Fibroblast of skin of left quadriceps (primary cell): ENCODE results near the gene LAMC3.

Experiments
- DNase-seq, 2 experiments: peaks; one replicate each; pipeline ENCODE4 v3.0.0-alpha.2; 2013; ENCODE audit warnings: low read depth in 2 of 2

The LAMC3 gene

DNA sequence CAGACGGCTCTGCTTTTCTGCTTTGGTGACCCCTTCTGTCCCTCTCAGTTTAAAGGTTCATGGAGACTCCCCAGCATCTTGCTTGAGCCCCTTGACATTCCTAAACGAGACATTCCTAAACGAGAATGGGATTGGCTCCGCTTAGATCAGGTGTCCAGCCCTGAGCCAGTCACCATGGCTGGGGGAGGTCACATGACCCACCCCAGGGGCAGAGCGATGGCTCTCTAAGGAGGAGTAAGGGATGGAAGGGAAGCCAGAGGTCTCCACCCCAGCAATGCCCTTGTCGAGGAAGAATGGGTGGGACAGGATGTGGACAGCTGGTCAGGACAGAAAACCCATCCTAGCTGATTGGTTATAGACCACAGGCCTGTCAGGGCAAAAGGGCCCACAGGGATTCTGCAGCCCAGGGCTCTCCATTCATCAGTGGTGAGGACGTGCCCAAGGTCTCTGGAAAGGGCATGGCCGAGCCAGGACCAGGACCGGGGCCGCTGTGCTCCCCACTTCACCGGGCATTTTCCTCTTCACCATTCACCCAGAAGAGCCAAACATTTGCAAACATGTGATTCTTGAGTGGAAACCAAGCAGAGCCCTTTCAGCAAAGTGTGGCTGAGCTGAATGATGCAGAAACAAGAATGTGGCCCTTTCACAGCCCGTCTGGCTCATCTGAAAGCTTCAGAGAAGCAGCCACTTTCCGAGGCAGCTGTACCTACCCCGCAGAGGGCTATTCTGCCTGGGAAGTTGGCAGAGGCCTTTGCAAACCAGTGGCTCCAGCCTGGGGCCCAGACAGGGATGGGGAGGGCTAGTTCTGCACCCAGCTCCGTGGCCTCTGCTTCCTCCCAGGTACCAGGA is 67.6 kb downstream of the LAMC3 start:
- no peak for DNase-seq

DNA sequence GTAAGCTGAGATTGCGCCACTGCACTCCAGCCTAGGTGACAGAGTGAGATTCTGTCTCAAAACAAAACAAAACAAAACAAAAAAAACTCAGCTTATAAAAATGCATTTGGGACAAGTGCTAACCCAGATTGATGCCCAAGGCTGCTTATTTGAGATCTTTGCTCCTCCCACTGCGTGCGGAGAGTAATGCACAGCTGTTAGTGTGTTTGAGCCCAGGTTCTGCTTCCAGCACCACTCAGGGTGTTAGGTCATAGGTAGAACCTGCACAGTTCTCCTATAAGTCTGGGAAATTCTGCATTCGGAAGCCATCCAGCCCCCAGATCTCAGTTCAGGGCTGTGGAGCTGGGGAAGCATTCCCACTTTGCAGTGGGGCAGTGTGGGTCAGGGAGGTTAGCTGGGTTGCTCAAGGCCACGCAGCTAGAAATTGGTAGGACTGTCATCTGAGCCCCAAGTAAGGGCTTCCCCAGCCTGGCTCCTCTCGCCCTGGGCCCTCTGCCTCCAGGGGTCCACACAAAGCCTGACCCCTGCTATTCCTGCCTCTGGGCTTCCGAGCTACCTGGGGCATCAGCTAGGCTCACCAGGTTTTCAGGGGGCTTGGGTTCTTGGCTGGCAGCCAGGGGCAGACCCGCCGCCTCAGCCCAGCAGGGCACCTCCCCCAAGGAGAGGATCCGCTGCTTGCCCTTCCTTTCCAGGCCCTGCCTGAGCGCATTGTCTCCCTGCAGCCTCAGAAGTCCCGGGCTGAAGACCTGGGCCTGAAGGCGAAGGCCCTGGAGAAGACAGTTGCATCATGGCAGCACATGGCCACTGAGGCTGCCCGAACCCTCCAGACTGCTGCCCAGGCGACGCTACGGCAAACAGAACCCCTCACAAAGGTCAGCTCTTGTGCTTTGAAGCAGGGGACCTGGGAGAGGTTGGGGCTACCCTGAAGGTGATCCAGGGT is 69.7 kb downstream of the LAMC3 start:
- no peak for DNase-seq

DNA sequence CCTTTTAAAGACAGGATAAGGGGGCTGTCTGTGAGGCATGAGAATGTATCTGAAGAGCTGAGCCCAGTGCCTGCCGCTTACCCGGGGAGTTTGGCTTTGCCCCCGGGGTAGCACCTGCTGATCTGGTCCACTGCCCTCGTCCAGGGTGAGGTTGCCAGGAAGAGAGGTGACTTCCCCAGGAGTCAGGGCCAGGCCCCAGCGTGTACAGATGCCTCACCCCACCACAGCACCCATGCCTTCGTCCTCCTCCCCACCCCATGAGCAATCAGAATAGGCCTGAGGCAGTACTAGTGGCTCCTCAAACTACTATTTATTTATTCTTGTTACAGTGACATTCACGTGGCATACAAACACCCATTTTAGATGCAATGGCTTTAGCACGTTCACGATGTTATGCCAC is 71.6 kb downstream of the LAMC3 start:
- no peak for DNase-seq

DNA sequence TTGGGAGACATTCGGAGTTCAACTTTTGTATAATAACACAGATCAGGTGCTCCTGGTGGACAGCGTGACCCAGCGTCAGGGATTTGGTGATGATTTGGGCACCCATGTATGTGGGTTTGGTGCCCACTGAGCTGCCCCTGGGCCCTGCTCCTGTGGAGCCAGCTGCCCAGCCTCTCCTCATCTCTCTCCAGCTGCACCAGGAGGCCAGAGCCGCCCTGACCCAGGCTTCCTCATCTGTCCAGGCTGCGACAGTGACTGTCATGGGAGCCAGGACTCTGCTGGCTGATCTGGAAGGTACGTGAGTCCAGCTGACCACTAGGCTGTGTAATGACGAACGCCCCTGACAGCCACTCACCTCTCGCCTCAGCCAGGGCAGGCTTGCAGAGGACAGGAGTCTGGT is 72.9 kb downstream of the LAMC3 start:
- no peak for DNase-seq

DNA sequence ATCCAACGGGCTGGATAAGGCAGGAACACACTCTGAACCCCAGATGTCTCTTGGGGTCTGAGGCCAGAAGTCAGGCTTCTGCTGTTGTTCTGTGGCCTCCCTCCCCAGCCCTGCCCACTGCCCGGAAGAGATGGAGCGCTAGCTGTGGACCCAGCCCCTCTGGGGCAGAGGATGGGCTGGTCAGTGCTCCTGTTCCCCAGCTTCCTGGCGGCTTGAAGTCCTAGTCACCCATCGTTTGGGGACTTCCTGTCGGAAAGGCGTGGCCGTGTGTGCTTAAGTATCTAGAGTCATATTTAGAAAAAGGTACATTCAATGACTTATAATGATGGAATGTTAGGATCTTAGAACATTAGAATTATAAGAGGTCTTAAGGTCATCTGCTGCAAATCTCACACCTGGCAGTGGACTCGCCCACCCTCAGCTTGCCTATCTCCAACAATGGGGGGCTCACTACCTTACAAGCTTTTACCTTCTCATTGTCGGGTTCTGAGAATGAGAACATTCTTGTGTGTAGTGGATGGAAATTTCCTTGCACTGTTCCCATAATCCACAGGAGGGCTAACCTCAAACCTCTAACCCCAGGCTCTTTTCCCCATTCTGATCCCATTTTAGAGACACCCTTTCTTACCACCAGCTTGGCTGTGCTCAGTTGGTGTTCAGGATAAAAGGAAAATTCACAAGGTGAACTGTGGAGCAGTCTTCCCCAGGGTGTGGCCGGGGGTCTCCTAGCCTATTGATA is 74.0 kb downstream of the LAMC3 start:
- DNase-seq, result no peak

DNA sequence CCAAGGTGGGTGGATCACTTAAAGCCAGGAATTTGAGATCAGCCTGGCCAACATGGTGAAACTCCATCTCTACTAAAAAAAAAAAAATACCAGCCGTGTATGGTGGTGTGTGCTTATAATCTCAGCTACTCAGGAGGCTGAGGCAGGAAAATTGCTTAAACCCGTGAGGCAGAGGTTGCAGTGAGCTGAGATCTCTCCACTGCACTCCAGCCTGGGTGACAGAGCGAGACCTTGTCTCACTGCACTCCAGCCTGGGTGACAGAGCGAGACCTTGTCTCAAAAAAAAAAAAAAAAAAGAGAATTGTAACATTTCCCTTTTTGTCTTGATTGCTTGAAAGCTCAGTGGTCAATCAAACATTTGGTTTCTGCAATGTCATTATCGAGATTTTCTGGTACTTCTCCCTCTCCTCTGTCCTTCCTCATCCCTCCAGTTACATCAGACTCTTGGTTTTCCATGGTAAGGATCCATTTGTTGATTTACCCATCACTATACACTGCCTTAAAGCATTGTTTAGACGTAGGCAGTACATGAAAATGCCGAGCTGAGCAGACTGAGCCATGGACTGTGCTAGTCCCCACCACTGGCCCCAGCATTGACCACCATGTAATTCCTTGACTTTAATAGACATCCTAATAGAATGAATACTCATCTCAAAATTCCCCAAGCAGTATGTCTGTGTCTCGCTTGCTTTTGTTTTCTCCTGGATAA is 75.8 kb downstream of the LAMC3 start:
- DNase-seq, result no peak

DNA sequence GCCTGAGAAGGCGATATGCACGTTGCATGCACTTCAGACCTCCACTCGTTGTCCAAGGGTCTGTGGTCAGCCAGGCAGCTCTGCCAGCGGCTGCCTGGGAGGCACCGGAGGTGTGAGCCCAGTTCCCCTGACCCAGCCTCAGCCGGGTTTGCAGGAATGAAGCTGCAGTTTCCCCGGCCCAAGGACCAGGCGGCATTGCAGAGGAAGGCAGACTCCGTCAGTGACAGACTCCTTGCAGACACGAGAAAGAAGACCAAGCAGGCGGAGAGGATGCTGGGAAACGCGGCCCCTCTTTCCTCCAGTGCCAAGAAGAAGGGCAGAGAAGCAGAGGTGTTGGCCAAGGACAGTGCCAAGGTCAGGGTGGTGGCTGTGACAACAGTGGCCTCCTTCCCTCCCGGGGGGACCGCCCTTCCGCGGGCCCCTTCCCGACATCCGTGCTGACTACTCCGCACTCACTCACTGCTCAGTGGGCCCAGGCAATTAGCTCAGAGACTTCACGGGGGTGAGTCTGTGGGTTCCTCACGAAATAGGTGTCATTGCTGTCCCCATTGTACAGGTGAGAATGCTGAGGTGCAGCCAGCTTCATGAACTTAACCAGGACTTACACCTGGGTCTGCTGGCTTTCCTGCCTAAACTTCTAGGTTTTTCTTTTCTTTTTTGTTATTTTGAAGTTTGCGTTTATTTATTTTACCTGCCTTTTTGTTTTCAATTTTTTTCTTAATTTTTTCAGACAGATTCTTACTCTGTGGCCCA is 76.6 kb downstream of the LAMC3 start:
- no peak for DNase-seq

DNA sequence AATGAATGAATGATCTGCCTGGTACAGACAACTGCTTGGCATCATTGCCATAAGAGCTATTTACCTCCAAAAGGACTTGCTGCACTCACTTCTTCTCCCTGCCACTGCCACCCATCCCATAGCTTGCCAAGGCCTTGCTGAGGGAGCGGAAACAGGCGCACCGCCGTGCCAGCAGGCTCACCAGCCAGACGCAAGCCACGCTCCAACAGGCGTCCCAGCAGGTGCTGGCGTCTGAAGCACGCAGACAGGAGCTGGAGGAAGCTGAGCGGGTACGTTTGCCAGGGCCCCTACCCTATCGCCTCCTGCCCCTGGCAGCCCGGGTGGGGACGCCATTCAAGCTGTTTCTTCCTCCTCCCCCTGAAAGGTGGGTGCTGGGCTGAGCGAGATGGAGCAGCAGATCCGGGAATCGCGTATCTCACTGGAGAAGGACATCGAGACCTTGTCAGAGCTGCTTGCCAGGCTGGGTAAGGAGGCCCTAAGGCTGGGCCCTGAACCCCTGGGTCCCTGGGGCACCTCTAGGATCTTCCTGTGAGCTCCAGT is 78.5 kb downstream of the LAMC3 start:
- DNase-seq, result no peak

DNA sequence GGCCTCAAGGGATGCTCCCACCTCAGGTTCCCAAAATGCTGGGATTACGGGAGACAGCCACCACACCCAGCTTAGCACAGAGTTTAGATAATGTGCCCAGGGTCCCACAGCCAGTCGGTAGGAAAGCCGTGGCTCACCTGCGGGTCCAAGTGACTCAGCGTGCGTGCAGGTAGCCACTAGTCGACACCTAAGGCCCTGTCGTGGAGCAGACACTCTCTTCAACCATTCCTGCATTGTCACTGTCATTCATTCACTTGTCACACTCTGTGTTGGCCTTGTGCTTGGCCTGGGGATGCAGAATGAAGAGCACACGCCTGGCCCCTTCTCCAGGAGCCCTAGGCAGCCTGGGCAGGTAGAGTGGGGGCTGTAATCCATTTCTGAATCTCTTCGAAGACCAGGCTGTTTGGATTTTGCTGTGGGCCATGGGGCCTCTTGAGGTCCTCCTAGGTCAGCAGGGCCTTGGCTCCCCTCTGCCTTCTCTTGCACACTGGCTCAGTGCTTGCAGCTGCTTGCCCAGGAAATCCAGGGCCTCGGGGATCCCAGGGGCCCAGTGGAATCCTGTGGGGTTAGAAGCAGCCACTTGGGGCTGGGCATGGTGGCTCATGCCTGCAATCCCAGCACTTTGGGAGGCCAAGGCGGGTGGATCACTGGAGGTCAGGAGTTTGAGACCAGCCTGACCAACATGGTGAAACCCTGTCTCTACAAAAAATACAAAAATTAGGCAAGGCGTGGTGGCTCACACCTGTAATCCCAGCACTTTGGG is 81.2 kb downstream of the LAMC3 start:
- DNase-seq, result no peak

DNA sequence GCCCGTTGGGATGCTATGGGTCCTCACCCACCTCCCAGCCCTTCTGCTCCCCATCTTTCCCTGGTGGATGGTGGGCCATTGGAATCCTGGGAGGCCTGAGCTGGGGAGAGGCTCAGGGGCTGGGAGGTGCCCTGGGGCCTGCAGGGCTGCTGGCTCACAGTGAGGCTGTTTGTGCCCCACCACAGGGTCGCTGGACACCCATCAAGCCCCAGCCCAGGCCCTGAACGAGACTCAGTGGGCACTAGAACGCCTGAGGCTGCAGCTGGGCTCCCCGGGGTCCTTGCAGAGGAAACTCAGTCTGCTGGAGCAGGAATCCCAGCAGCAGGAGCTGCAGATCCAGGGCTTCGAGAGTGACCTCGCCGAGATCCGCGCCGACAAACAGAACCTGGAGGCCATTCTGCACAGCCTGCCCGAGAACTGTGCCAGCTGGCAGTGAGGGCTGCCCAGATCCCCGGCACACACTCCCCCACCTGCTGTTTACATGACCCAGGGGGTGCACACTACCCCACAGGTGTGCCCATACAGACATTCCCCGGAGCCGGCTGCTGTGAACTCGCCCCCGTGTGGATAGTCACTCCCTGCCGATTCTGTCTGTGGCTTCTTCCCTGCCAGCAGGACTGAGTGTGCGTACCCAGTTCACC is 82.5 kb downstream of the LAMC3 start:
- DNase-seq, result no peak

DNA sequence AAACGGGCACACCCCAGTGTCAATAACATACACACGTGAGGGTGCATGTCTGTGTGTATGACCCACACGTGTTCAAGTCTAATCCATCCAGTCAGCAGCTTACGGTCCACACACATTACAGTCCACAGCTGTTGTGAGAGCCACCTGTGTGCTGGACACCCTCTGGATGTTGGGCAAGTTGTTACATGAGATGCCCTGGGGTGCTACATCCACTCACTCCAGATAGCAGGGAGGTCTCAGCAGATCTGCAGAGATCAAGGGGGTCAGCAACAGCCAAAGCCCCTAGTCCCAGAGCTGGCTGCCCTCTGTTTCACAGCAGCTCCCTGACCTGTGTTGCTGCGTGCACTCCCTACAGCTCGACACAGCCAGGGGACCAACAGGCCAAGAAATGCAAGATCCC is 83.1 kb downstream of the LAMC3 start:
- DNase-seq, result no peak

DNA sequence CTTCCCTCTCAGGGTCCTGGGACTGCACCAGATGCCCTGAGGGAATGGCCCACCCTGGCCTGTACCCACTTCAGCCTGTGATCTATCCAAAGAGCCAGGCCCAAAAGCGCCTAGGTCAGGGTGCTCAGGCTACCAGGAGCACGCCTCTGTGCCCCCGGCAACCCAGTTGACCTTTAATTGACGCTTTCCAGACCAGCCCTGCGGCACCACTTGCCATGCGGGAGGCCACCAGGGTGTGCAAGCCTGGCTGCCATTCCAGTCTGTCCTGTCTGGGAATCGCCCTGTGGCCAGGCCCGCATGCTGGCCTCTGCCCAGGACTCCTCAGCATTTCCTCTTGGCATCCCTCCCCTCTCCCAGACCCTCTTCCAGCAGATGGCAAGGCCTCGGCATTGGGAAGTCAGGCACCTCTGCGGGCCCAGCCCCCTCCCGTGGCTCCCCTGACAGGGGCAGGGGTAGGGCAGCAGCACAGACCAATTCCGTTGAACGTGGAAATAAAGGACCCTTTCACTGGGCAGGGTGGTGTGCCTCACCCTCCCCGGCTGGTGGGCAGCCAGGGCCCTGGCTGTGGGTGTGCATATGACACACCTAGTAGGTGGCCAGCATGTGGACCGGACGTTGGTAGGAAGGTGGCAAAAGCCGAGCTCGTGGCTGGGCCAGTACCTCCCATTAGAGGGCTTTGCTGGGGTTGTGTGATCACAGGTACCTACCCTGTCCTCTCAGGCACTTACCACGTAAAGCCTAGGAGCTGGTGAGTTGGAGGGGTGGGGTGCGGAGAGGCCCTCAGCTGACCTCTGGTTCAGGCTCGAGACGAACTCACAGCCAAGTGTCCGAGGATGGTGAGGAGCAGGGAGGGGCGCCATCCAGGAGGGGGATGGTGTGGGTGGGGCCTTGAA is 83.8 kb downstream of the LAMC3 start:
- DNase-seq, result no peak

DNA sequence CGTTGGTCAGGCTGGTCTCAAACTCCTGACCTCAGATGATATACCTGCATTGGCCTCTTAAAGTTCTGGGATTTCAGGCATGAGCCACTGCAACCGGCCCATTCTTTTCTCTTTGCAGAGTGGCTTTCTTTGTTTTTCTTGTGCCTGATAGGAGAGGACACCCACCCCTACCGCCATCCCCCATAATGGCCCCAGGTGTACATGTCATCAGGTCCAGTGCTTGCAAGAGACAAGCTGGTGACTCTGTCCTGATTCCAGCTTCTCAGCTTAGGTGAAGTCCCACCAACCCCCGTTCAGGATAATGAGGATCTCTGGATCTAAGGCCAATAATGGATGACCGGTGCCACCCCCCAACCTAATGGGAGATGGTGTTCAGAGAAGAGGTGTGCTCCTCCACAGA is 85.0 kb downstream of the LAMC3 start:
- DNase-seq, result no peak

DNA sequence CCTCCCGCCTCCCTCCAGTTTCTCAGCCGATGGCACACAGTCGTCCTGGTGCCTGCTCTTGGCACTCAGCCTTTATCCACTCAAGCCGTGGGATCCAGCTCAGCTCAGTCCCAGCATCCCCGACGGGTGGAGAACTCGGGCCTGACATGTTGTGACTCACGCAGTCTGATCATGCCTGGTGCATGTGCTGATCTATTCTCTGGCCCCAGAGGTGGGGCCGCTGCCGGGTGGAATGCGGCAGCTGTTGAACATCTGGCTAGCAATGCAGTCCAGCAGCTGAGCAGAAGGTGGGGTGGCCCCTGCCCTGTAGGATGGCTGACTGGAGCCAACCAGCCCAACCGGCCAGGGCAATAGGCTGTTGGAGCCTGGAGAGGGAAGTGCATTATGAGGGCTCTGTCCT is 85.6 kb downstream of the LAMC3 start:
- peak; percentile 20 to 30 for DNase-seq

DNA sequence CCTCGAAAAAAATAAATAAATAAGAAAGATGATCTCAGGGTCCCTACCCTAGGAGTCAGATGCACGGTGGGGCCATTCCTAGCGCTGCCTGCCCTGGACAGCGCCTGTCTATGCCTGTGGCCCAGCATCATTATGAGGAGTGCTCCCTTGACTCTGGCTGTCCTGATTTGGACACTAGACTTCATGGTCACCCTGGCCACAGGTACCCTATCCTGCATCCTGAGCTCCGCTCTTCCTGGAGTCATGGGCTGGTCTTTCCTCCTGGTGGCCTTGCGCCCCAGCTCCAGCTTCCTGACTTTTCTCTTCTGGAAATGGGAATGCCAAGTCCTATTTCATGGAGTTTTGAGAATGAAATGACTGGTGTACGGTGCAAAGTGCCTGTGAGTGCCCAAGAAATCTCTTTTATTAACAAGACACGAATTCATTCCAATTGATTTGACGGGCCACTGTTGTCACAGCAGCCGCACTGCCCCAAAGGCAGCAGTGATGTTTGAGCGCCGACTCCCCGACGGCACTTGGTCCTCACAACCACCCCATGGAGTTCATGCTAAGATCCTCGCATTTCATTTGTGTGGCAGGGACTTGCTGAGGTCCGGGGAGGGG is 86.8 kb downstream of the LAMC3 start:
- no peak for DNase-seq

DNA sequence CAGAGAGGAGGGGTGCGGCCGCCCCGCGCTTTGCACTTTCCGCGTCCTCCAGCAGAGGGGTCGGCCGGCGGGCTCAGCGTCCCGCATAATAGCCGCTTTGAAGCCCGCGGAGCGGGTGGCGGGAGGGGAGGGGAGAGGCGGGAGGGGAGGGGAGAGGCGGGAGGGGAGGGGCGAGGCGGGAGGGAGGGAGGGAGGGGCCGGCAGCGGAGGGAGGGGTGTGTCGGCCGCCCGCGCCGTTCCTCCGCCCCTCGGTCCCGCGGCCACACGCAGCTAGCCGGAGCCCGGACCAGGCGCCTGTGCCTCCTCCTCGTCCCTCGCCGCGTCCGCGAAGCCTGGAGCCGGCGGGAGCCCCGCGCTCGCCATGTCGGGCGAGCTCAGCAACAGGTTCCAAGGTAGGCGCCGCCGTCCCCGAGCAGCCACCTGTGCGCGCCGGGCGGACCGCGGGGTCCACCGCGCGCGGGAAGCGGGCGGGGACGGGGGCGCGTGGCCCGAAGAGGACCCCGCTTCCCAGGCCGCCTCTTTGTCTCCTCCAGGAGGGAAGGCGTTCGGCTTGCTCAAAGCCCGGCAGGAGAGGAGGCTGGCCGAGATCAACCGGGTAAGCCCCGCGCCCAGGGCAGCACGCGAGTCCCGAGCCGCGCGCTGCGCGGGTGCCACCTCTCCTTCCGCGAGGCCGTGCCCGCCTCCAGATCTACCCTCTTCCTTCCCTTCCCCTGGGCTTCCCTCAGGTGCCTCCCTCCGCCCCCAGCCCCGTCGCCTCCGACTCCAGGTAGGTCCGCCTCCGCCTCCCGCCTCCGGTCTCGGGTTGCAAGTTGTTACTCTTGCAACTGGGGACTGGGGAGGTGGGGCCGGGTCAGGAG is 87.5 kb downstream of the LAMC3 start, which contains the start of gene AIF1L:
Gene AIF1L (plus strand): TSS at position 263 of the 857 bp plus-strand sequence. CDS start 99 bp downstream, at position 362.
- no peak for DNase-seq
